ENCODE data around the gene CT45A6.
"Not testable (repeated sequence)": the region's sequence is repeated elsewhere in the genome, so short reads cannot be mapped to it uniquely, and the experiment has no call there.

- TF ChIP-seq TAF1 (IDR thresholded peaks at IDR 0.05; ENCODE audit: borderline replicate concordance, insufficient read depth, low read length); POLR2AphosphoS5 (IDR thresholded peaks at IDR 0.05; ENCODE audit: low read depth, low read length); SIN3A (IDR thresholded peaks at IDR 0.05; ENCODE audit: borderline replicate concordance, insufficient read depth, low read length): not testable (repeated sequence)
- TF ChIP-seq, protein P1, sequence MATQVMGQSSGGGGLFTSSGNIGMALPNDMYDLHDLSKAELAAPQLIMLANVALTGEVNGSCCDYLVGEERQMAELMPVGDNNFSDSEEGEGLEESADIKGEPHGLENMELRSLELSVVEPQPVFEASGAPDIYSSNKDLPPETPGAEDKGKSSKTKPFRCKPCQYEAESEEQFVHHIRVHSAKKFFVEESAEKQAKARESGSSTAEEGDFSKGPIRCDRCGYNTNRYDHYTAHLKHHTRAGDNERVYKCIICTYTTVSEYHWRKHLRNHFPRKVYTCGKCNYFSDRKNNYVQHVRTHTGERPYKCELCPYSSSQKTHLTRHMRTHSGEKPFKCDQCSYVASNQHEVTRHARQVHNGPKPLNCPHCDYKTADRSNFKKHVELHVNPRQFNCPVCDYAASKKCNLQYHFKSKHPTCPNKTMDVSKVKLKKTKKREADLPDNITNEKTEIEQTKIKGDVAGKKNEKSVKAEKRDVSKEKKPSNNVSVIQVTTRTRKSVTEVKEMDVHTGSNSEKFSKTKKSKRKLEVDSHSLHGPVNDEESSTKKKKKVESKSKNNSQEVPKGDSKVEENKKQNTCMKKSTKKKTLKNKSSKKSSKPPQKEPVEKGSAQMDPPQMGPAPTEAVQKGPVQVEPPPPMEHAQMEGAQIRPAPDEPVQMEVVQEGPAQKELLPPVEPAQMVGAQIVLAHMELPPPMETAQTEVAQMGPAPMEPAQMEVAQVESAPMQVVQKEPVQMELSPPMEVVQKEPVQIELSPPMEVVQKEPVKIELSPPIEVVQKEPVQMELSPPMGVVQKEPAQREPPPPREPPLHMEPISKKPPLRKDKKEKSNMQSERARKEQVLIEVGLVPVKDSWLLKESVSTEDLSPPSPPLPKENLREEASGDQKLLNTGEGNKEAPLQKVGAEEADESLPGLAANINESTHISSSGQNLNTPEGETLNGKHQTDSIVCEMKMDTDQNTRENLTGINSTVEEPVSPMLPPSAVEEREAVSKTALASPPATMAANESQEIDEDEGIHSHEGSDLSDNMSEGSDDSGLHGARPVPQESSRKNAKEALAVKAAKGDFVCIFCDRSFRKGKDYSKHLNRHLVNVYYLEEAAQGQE (IDR thresholded peaks at IDR 0.05; ENCODE audit: insufficient read depth in 1 of 2, low read depth in 2 of 2, low read length in 2 of 2), result not testable (repeated sequence)
Measured at GRCh38 chrX:135802687-135803086, at the start of gene CT45A6.
